Activated CD8-positive, alpha-beta memory T cell treated with anti-CD3 and anti-CD28 coated beads for 36 hours (primary cell): ENCODE data around the gene BUD31. TPM values are rescaled to one million over a fixed set of nuclear protein-coding genes. Genes with fewer than 3 reads are reported as not detected.
"Not testable (repeated sequence)": the region's sequence is repeated elsewhere in the genome, so short reads cannot be mapped to it uniquely, and the experiment has no call there.

Experiments used
- CTCF ChIA-PET: fragments of 350-600 bp; sonication (Branson Sonifier 250); formaldehyde crosslinking; loops from one replicate; lab custom pipeline; 2021; ENCODE audit warnings: antibody characterized with exemption; lab: Charles Lee
- POLR2A ChIA-PET: fragments of 350-600 bp; sonication (Branson Sonifier 250); formaldehyde crosslinking; loops from one replicate; lab custom pipeline; 2021; ENCODE audit warnings: antibody characterized with exemption; lab: Charles Lee
- total RNA-seq, 2 experiments: library from RNA; stranded (reverse); gene quantifications; one replicate each; pipeline ENCODE4 v1.2.3, GENCODE V29; 2021

BUD31 gene
- total RNA-seq, 2 experiments from 2014 or later: 173 to 180 TPM

DNA sequence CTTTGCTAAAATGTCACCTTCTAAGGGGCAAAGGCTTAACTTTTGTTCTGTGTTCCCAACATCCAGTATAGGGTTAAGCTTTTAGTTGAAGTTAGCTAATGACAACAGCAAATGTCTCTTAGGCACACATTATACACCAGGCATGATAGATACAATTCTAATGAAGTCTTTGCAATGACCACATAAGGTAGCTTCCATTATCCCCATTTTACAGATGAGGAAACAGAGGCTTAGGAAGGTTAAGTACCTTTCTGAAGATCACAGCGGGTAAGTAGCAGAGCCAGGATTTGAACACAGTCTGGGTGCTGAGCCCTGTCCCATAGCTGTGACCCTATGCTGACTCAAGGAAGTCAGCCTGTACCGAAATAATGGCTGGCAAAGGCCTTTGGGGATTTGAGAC is 1.9 kb downstream of the BUD31 start:
- POLR2A ChIA-PET: no interaction called here

DNA sequence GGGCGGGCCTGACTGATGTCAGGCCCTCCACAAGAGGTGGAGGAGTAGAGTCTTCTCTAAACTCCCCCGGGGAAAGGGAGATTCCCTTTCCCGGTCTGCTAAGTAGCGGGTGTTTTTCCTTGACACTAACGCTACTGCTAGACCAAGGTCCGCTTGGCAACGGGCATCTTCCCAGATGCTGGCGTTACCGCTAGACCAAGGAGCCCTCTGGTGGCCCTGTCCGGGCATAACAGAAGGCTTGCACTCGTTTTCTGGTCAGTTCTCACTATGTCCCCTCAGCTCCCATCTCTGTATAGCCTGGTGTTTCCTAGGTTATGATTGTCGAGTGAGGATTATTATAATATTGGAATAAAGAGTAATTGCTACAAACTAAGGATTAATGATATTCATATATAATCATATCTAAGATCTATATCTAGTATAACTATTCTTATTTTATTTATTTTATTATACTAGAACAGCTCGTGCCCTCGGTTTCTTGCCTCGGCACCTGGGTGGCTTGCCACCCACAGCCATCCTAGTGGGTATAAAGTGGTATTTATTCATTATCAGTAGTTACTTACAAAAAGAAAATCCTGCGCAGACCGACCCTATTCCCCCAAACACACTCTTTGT is 6.9 kb downstream of the BUD31 start:
- POLR2A ChIA-PET: interaction anchor here (0.6 kb wide), 1 partner anchor 31 kb away, joined by 4 read pairs; no protein-coding TSS in a partner anchor
- CTCF ChIA-PET: interaction anchor here (1.1 kb wide), 1 partner anchor 40 kb away, joined by 3 read pairs; no protein-coding TSS in a partner anchor

More for the DNA sequence above, 1.9 kb downstream of the BUD31 start:
- CTCF ChIA-PET: interaction anchor here (0.5 kb wide), 1 partner anchor 42 kb away, joined by 3 read pairs; no protein-coding TSS in a partner anchor

GRCh38 chr7:99418260-99418659 is 9.5 kb downstream of the BUD31 start:
- POLR2A ChIA-PET: interaction anchor here (0.6 kb wide), 1 partner anchor 10 kb away, joined by 3 read pairs; no protein-coding TSS in a partner anchor
- CTCF ChIA-PET: no interaction called here

DNA sequence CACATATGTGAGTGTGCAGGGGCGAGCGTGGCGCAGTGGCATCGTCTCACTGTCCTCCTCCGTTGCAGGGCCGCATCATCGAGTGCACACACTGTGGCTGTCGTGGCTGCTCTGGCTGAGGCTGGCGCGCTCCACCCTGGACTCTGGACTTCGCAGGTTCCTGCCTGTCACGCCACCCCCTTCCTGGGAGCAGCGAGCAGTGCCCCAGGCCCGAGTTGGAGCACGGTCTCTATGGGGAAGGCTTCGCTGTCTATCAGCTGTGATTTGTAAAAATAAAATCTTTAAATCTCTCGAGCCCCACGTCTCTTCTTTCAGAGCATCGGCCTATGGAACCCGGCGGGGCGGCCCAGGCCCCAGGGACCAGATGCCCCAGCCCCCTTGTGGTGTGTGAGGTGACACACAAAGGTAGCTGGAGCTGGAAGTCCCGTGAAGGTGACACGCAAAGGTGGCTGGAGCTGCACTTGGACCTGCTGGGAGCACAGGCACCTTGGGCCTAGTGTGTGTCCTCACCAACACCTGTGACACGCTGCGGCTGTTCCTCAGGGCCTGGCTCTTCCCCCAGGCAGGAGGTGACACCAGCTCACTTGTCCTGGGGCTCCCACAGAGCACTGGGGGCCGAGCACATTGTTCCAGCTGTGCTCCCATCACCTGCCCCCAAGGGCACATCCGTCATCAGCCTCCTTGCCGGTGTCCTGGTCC is 10.7 kb downstream of the BUD31 start:
- CTCF ChIA-PET: no interaction called here
- POLR2A ChIA-PET: no interaction called here

DNA sequence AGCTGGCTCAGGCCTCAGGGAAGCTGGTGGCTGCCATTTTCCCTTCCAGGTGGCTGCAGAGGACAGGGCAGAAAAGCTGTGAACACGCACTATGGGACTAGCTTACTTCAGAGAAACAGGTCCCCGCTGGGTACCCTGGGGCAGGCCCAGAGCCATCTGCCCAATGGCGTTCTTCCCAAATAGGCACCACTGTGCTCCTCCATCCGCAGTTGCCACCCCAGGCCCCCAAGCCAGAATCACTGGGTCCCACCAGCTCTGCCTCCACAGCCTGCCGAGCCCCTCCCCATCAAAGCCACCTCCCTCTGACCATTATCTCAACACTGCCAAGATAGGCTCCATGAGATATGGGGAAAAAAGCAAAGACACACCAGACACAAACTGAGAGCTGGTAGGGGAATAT is 11.4 kb downstream of the BUD31 start:
- ChIA-PET POLR2A (no interaction called here), CTCF (no interaction called here)

DNA sequence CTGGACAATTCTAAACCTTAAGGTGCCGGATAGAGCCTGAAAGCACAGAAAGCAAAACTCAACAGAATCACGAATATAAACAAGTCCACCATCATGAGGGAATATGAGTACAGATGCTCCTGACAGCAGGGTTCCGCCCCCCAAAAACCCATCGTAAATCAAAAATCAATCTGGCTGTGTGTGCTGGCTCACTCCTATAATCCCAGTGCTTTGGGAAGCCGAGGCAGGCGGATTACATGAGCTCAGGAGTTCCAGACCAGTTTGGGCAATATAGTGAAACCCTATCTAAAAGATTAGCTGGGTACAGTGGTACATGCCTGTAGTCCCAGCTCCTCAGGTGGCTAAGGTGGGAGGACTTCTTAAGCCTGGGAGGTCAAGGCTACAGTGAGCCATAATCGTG is 12.2 kb downstream of the BUD31 start:
- ChIA-PET POLR2A (interaction anchor here (0.6 kb wide), 1 partner anchor 8 kb away, joined by 3 read pairs; no protein-coding TSS in a partner anchor), CTCF (no interaction called here)

- ChIA-PET CTCF (no interaction called here), POLR2A (no interaction called here)
Measured at GRCh38 chr7:99422186-99422585, 13.4 kb downstream of the BUD31 start.

DNA sequence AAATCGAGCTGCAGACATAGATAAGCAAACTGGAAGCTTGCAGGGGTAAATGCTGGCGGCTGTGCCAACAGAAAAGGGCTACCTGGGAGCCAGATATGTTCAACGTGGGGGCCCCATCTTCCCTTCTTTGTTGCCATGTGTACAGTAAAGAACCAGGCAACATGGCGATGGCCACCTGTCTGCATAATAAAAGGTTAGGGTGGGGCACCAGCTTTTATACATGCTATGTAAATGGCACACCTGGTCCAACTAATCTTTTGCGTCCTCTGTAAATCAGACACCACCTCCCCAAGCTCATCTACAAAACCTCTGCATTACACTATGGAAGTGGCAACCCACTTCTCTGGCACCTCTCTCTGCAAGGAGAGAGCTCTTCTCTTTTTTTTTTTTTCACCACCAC is 13.9 kb downstream of the BUD31 start:
- CTCF ChIA-PET: no interaction called here
- POLR2A ChIA-PET: no interaction called here

- ChIA-PET POLR2A (no interaction called here), CTCF (interaction anchor here (0.8 kb wide), 1 partner anchor 13 kb away, joined by 3 read pairs; no protein-coding TSS in a partner anchor)
Measured at GRCh38 chr7:99424932-99425730, 16.4 kb downstream of the BUD31 start.

DNA sequence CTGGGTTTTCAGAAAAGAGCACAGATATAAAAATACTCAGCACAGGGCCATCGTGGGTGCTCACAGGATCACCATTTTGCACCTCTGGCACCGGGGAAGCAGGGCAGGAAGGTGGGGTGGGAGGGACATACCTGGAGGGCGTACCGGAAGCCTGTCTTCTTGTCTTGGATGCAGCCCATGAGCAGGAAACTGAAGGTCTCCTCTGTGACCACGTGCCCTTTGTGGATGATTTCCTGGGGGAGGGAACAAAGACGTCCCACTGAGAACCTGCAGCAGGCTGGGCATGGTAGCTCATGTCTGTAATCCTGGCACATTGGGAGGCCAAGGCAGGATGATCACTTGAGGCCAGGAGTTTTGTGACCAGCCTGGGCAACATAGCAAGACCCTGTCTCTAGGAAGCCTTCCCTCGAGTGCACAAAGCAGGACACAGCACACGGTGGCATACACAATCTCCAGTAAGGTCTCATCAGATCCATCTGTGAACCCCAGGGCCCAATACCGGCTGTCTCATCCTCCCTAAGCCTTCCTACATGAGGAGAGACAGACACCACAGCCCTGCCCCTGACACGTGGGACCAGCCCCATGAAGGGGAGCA is 20.3 kb downstream of the BUD31 start:
- ChIA-PET POLR2A (interaction anchor here (0.9 kb wide), 1 partner anchor 8 kb away, joined by 3 read pairs; no protein-coding TSS in a partner anchor), CTCF (no interaction called here)

DNA sequence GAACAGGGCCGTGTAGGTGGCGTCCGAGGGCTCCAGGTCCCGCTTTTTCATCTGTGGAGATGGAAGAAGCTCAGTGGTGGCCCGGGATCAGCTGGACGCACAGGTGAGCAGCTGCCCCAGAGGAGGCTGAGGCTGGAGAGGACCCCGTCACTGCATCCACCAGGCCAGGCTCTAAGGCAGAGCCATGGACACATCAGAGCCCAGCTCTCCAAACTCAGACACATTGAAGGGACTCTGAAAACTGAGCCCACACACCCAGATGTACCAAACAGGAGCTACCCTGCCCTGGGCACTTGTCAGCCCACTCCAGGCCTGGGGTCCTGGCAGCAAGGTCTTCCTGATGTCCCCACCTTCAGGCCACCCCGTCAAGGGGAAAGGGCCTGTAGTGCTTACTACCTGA is 21.0 kb downstream of the BUD31 start:
- POLR2A ChIA-PET: interaction anchor here (0.9 kb wide), 1 partner anchor 8 kb away, joined by 3 read pairs; no protein-coding TSS in a partner anchor
- CTCF ChIA-PET: no interaction called here

- CTCF ChIA-PET, POLR2A ChIA-PET: not testable (repeated sequence)
Measured at GRCh38 chr7:99431756-99432540, 23.2 kb downstream of the BUD31 start.

DNA sequence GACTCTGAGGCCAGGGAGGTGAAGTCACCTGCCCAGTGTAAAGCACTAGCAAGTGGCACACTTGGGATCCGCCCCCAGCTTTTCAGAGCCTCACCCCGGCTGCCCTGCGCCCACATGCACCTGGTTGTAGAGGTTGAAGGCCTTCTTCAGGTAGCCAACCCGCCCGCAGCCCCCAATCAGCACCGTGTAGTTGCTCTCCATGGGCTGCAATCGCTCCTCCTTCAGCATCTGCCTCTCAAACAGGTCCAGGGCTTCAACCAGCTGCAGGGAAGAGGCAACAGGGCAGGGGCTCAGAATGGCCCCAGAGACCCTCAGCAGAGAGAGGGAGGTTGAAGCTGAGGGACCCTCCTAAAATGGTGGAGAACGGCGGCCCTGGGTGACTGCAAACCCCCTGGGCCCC is 24.4 kb downstream of the BUD31 start:
- ChIA-PET CTCF (interaction anchor here (0.7 to 0.8 kb wide), 2 partner anchors 9 to 488 kb away, joined by 3 read pairs; no protein-coding TSS in a partner anchor), POLR2A (no interaction called here)

DNA sequence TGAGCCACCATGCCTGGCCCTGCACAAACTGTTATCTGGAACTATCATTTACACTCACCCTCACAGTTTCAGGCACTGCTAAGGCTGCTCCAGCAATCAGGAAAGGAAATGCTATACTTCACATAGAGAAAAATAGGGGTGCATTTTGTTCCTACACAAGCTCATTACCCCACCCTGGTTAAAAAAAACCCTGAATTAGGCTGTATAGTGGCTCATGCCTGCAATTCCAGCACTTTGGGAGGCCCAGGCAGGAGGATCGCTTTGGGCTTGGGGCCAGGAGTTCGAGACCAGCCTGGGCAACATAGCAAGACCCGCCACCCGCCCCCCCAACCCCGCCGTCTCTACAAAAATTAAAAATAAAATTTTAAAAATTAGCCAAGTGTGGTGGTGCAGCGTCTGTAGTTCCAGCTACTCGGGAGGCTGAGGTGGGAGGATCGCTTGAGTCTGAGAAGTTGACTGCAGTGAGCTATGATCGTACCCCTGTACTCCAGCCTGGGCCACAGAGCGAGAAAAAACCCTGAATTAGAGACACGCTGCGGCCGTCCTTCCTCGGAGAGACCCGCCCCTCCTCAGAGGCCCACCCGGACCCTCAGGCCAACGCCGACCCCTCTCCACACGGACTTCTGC is 29.3 kb downstream of the BUD31 start:
- POLR2A ChIA-PET: interaction anchor here (0.6 to 1.3 kb wide), 5 partner anchors 29 to 57 kb away, joined by 3 to 8 read pairs (median 5); partner anchors contain the start of genes BUD31 and PDAP1
- CTCF ChIA-PET: interaction anchor here (0.6 to 1.0 kb wide), 3 partner anchors 29 to 121 kb away, joined by 3 read pairs; partner anchors contain the start of genes BUD31 and PDAP1

DNA sequence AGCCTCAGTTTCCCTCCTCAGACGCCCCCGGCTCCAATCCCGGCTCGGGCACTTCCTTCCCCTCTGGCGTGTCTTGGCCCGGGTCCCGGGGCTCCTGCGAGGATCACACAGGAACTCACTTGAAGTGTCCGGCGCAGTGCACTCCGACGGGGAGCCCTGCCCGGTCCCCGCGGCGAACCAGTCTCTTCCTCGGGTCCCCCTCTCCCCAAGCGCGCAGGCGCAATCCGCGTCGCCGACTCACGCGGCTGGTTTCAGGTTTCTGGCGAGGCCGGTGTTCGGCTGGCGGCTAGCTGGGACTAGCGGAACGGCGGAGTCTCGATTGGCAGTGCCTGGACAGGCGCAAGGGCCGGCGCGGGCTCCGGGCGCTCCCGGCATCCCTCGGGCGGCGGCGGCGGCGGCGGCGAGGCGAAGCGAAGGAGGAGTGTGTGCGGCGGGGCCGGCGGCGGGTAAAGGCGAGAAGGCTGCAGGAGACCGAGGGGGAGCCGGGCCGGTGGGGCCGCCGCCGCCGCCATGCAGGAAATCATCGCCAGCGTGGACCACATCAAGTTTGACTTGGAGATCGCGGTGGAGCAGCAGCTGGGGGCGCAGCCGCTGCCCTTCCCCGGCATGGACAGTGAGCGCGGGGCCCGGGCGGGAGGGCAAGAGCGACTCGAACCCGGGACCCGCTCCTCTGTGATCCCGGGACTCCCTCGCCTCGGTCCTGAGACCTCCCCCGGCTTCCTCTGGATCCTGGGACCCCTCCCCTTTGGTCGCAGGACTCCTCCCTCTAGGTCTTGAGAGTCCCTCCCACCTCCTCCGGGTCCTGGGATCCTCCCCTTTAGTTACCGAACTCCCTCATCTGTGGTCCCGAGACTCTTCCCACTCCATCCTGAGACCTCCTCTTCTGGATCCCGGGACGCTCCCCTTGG is 30.1 kb downstream of the BUD31 start, which contains the start of the genes CPSF4 and PTCD1:
CPSF4 (plus strand) TSS at position 371 of the 908 bp plus-strand sequence; CDS start at position 511, 140 bp downstream.
PTCD1 (minus strand) TSS at position 226 of the 908 bp plus-strand sequence. CDS start 3,556 bp downstream, outside the sequence.
- ChIA-PET POLR2A (interaction anchor here (0.6 to 1.3 kb wide), 5 partner anchors 30 to 58 kb away, joined by 3 to 8 read pairs (median 5); partner anchors contain the start of genes BUD31 and PDAP1), CTCF (interaction anchor here (1.0 kb wide), 1 partner anchor 30 kb away, joined by 3 read pairs; the partner anchor contains the start of genes BUD31 and PDAP1)

DNA sequence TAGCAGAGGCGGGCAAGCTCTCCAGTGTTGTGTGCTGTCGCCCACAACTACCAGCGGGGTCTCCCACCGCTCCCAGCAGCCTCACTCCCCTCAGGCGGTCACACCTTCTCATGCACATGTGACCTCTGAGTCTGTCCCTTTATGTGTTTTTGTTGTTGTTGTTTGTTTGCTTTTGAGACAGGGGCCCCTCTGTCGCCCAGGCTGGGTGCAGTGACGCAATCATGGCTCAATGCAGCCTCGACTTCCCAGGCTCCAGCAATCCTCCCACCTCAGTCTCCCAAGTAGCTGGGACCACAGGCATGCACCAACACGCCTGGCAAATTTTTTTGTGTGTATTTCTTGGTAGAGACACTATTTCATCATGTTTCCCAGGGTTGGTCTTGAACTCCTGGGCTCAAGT is 31.4 kb downstream of the BUD31 start:
- POLR2A ChIA-PET: no interaction called here
- CTCF ChIA-PET: no interaction called here
